ENCODE results near the gene C1orf87.

C1orf87 gene

DNA sequence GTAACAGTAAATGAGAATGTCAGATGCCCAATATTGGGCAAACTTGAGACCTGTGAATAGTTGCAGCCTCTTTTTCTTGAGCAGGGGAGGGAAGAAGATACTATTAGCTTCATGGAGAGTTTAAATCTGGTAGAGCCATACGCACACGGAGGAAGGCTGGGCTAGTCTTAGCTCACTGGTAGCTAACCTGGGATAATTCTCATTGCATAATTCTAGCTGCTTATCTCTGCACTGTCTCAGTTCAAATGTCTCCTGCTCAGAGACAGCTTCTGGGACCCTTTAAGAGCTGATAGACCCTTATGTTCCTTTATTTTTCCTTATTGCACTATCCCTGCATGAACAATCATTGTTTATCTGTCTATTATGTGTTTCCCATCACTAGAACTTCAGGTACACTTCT is 8.4 kb downstream of the C1orf87 start:
- no peak for DNase-seq (ENCODE audit: low read depth in 3 of 3, low spot score in 1 of 3)

GRCh38 chr1:60063561-60063960 is 10.0 kb downstream of the C1orf87 start:
- no peak for DNase-seq (ENCODE audit: low read depth in 3 of 3, low spot score in 1 of 3)

- DNase-seq (ENCODE audit: low read depth in 3 of 3, low spot score in 1 of 3), result no peak
Observed at GRCh38 chr1:60059468-60059867, 14.1 kb downstream of the C1orf87 start.

DNA sequence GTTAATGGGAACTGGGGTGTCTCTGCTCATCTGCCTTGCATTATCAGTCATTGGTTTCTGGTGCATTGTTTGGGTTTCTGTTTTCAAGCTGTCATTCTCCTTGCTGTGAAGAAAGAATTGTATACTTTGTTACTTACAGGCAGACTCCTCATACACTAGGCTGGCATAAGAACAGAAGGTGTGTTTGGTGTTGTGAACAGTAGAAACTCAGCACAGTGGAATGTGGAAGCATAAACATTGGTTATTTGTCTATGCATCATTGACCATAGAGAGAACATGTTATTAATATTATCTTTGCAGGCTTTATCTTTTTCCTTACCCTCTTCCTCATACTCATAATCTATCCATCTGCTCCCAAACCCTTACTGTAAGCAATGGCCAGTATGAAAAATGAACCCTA is 18.2 kb downstream of the C1orf87 start:
- DNase-seq (ENCODE audit: low read depth in 3 of 3, low spot score in 1 of 3), result no peak

GRCh38 chr1:60054374-60054773 is 19.2 kb downstream of the C1orf87 start:
- DNase-seq (ENCODE audit: low read depth in 3 of 3, low spot score in 1 of 3), result no peak

DNA sequence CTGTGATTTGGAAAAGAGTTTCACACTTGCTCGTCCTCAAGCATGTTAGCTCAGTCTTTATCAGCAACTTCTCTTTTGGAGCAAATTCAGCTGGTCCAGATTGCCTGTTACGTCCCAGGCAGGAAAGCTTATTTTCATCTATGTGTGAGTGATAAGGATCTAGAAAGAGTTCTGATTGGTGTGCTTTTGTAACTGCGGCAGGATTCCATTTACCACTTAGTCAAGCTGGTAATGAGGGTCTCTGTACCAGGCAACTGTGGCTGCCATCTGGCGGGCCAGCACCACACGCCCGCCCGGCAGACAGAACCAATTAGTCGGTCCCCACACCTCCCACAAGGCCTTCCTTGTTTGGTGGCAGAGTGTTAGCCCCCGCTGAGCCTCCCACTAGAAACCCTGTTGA is 21.0 kb downstream of the C1orf87 start:
- DNase-seq (ENCODE audit: low read depth in 3 of 3, low spot score in 1 of 3), result no peak

DNA sequence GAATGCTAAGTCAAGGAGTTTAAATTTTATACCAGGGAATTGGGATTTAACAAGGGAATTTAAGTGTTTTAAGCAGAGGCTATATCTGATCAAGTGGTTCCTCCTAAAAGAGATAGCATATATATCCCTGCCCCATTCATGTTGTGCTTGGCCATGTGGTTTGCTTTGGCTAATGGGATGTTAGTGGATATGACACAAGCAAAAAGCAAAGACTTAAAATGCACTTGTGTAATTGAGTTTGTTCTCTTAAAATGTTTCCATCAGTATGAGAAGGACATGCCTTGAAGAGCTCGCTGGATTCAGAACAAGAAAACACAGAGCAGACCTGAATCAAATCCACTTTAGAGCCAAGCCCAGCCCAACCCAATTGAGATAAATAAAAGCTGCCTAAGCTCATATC is 22.4 kb downstream of the C1orf87 start:
- no peak for DNase-seq (ENCODE audit: low read depth in 3 of 3, low spot score in 1 of 3)

DNA sequence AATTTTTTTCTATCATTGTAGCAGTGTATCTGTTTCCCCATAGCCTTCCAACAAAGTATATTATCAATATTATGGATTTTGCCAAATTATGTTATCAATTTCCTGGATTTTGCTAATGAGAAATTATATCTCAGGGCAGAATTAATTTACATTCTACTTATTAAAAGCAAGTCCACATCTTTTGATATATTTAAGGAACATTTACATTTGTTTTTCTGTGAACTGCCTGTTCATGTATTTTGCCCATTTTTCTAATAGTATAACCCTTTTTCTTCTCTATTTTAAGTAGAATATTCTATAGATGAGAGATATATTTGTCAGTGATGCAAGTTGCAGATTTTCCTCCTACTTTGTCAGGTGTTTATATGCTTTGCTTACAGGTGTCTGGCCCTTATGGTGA is 24.4 kb downstream of the C1orf87 start:
- DNase-seq (ENCODE audit: low read depth in 3 of 3, low spot score in 1 of 3), result no peak

DNA sequence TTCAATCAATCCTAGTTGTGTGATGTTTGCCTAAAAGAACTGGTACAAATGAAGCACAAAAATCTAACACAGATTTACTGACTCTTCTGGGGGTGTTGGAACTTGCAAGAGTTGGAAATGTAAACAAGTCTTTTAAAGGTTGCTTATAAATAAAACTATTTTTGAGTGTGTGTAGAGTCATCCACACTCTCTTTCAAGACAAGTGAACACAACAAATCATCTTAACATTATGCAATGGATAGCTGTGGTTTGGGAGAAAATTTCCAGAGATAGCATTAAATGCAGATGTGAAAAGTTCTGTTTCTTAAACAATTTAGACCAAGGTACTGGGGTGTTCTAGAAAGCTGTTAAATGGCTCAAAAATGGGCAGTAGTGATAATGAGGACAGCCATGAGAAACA is 28.7 kb downstream of the C1orf87 start:
- no peak for DNase-seq (ENCODE audit: low read depth in 3 of 3, low spot score in 1 of 3)

DNA sequence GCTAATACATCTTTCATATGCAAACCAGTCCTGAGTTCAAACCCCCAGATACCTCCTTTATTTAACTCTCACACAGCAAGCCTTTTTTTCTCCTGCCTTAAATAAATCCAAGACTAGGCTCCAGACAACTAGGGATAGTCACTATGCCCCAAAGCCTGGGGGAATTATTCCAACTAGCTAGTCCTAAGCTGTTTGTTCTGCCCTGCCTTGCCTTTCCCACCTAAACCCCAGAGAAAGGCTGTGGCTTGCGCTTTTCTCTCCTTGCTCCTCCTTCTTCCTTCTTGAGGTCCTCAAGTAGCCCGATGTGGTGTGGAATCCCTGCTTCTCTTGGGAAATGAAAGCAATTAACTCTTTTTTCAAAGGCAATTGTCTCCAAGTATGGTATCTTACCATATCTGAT is 31.8 kb downstream of the C1orf87 start:
- no peak for DNase-seq (ENCODE audit: low read depth in 3 of 3, low spot score in 1 of 3)

GRCh38 chr1:60037669-60038068 is 35.9 kb downstream of the C1orf87 start:
- DNase-seq (ENCODE audit: low read depth in 3 of 3, low spot score in 1 of 3), result no peak

DNA sequence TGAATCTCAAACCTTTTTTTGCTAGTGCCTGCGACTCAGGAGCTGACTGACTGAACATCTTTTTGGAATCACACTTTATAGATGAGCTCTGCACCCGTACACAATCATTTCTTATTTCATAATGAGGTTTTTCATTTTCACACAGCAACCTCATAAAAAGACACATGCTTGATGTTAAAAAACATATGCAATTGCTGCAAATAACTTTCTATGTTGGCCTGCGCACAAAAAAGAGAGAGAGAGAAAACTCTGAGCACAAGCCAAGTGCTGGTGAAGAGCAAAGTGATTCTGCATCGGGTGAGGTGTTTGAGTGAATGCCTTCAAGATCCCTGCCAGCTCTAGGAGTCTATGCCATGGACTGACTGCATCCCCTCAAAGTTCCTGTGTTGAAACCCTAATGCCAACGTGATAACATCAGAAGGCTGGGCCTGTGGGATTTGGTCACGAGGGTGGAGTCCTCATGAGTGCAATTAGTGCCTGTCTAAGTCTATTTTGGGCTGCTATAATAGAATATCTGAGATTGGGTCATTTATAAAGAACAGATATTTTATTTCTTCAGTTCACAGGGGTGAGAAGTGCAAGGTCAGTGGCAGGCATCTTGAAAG is 36.6 kb downstream of the C1orf87 start:
- no peak for DNase-seq (ENCODE audit: low read depth in 3 of 3, low spot score in 1 of 3)

DNA sequence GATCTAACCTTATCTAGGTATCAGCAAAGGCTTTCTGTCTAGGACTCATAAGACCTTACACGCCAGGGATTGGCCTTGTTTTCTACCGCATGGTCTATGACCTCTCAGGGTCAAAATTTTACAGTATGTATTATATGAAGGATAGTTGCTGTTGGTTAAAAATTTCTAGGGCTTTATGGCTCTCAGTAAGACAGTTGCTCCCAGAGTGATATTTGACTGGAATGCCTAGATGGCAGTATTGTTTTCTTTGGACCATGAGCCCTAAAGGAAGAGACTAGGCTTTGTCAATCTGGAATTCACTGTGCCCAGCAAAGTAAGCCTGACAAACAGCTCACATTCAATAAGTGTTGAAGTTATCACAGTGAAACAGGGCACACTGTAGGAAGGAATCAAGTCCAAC is 37.6 kb downstream of the C1orf87 start:
- DNase-seq (ENCODE audit: low read depth in 3 of 3, low spot score in 1 of 3), result no peak

DNA sequence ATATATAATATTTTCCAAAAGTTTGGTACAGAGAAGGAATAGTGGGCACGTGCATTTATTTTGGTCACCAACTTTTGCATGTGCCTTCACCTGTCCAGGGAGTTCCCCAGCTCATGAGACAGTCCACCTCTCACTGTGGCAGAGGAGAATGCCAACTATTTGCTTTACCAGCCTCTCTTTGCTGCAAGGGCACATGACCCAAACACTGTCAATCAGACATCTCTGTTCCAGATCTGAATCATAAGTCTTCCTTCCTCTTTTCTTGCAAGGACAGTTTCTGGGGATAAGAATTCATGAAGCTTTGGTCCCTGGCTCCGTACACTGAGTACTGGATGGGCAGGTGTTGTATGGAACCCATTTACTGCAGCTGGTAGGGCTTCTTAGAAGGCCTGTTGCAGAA is 38.6 kb downstream of the C1orf87 start:
- DNase-seq (ENCODE audit: low read depth in 3 of 3, low spot score in 1 of 3), result no peak

DNA sequence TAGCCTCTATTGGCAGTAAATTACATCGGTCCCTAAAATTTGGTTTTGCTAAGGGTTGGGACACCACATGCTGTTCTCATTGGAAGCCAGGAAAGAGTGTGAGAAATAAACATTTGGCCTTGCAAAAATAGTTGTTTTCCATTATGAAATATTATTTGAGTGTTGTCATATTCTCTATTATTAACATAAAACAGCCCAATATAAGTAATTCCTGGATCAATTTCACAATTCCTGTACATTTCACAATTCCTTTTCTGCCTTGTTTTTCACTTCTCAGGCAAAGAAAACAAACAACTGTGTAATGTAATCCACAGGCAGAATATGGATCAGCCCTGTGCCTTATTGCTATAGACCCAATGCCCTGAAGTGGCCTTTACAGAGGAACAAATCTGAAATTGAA is 40.5 kb downstream of the C1orf87 start:
- no peak for DNase-seq (ENCODE audit: low read depth in 3 of 3, low spot score in 1 of 3)

- DNase-seq (ENCODE audit: low read depth in 3 of 3, low spot score in 1 of 3), result no peak
Observed at GRCh38 chr1:60031146-60031545, 42.4 kb downstream of the C1orf87 start.

- no peak for DNase-seq (ENCODE audit: low read depth in 3 of 3, low spot score in 1 of 3)
Observed at GRCh38 chr1:60025552-60025951, 48.0 kb downstream of the C1orf87 start.

- no peak for DNase-seq (ENCODE audit: low read depth in 3 of 3, low spot score in 1 of 3)
Observed at GRCh38 chr1:60017508-60018205, 55.9 kb downstream of the C1orf87 start.

DNA sequence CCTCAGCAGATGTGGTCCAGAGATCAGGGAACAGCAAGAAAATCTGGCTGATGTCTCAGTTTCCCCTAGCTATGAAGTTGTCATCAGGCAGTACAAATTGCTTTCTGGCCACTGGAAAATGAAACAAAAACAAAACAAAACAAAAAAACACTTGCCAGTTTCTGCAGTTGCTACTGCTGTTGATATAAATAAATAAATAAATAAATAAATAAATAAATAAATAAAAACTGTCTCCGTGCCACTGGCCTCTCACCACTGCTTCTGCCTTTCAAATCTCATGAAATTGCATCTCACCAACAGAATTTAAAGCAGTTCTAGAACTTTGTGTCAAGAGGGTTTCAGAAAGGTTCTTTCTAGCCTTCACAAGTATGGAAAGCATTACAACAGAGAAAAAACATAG is 62.9 kb downstream of the C1orf87 start:
- DNase-seq (ENCODE audit: low read depth in 3 of 3, low spot score in 1 of 3), result no peak

DNA sequence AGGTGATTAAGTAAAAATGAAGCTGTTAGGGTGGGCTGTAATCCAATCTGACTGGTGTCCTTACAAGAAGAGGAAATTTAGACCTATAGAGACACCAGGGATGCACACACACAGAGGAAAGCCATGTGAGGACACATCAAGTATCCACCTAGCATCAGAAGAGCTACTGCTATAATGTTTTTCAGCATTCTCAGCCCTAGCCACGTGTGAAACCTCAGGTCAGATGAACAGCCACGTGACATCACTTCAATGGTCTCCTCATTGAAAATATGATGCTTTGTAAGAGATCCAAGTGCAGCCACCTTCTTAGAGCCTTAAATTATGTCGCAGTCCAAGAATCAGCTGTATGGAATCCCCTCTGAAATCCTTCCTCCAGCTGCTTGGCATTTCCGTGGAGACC is 65.1 kb downstream of the C1orf87 start:
- no peak for DNase-seq (ENCODE audit: low read depth in 3 of 3, low spot score in 1 of 3)

- no peak for DNase-seq (ENCODE audit: low read depth in 3 of 3, low spot score in 1 of 3)
Observed at GRCh38 chr1:60000625-60001024, 72.9 kb downstream of the C1orf87 start.

GRCh38 chr1:59999746-60000145 is 73.8 kb downstream of the C1orf87 start:
- no peak for DNase-seq (ENCODE audit: low read depth in 3 of 3, low spot score in 1 of 3)

- no peak for DNase-seq (ENCODE audit: low read depth in 3 of 3, low spot score in 1 of 3)
Observed at GRCh38 chr1:59999006-59999405, 74.6 kb downstream of the C1orf87 start.
